H1 (cell line): ENCODE results near the gene JAG1.

Experiments used
- ATF2 ChIP-seq: IDR thresholded peaks from 2 replicates; pipeline ENCODE4 v1.6.1; 2012; ENCODE audit warnings: low read length, inconsistent platforms
- CTCF ChIP-seq, 3 experiments: IDR thresholded peaks; 1 replicate in 2 of 3; 2 replicates in 1 of 3; pipeline versions ENCODE4 v1.5.1 to v1.6.1; 2011; ENCODE audit warnings: low read length in 3 of 3, mild to moderate bottlenecking in 3 of 3, inconsistent platforms in 2 of 3, low read depth in 1 of 3, moderate library complexity in 1 of 3; ENCODE audit not compliant: insufficient read depth in 1 of 3; ENCODE audit errors: control extremely low read depth in 1 of 3
- EZH2 ChIP-seq: fragments of 200-600 bp; sonication (generic); IDR thresholded peaks from 2 replicates; pipeline ENCODE4 v1.7.1; 2012; ENCODE audit warnings: low read depth, mild to moderate bottlenecking, moderate library complexity, low read length, inconsistent platforms; ENCODE audit not compliant: severe bottlenecking
- KDM1A ChIP-seq: fragments of 200-600, 300-600 bp; sonication (generic); IDR thresholded peaks from 2 replicates; pipeline ENCODE4 v1.7.1; 2016; ENCODE audit warnings: mild to moderate bottlenecking, low read length, borderline replicate concordance
- POLR2A ChIP-seq, 2 experiments: IDR thresholded peaks; 1 replicate in 1 of 2; 2 replicates in 1 of 2; pipeline ENCODE4 v1.6.1; 2011; ENCODE audit warnings: low read depth in 2 of 2, low read length in 2 of 2, mild to moderate bottlenecking in 2 of 2; ENCODE audit errors: control extremely low read depth in 1 of 2
- TAF1 ChIP-seq: IDR thresholded peaks from 2 replicates; pipeline ENCODE4 v1.6.1; 2011; ENCODE audit warnings: mild to moderate bottlenecking, low read depth, low read length

- TF ChIP-seq ATF2 (no peak), CTCF (IDR thresholded peaks at IDR 0.05; ENCODE audit: control extremely low read depth in 1 of 3, insufficient read depth in 1 of 3, low read depth in 1 of 3, low read length in 3 of 3) (no peak), POLR2A (IDR thresholded peaks at IDR 0.05; ENCODE audit: control extremely low read depth in 1 of 2, low read depth in 2 of 2, low read length in 2 of 2) (no peak), TAF1 (no peak), KDM1A (no peak), EZH2 (no peak)
These were observed 20.1 kb downstream of the JAG1 start for GRCh38 chr20:10653599-10654249.
